HepG2 (cell line): ENCODE results near the gene LDLRAD4. TPM values are rescaled to one million over a fixed set of nuclear protein-coding genes. Genes with fewer than 3 reads are reported as not detected.

Experiments used
- ATAC-seq: fragments of 200-7000 bp; cut with Tn5 transposase; 3 replicates; pipeline ENCODE4 v1.9.1; 2020; ENCODE audit warnings: mild to moderate bottlenecking, moderate library complexity
- BruUV-seq: library from RNA; stranded (reverse); fragments of 400-500 nt; replicated peaks from 2 replicates; lab custom pipeline; 2021; lab: Mats Ljungman, UMichigan
- CTCF ChIA-PET: fragments of 300-600 bp; formaldehyde crosslinking; extraction: SDS; loops from one replicate; lab custom pipeline; 2021; ENCODE audit warnings: low total read pairs, inconsistent platforms, low intra/inter-chr PET ratio; lab: Yijun Ruan, JAX
- POLR2A ChIA-PET: fragments of 350-600 bp; sonication (Branson Sonifier 250); formaldehyde crosslinking; loops from one replicate; lab custom pipeline; 2020; ENCODE audit warnings: antibody characterized with exemption, inconsistent platforms; lab: Yijun Ruan, JAX
- DNase-seq: peaks from one replicate; pipeline ENCODE4 v3.0.0-alpha.2; 2015; ENCODE audit warnings: low spot score
- FAIRE-seq: peaks from 3 replicates; lab custom pipeline; 2011; peaks lifted over from hg19 to GRCh38; lab: Jason Lieb, UNC
- H2AFZ ChIP-seq: one replicate; pipeline ENCODE4 v1.6.1; 2011; ENCODE audit warnings: low read length, inconsistent platforms
- H3K27ac ChIP-seq: fragments of 300-600 bp; 3 replicates; pipeline ENCODE4 v1.8.0; 2011; ENCODE audit warnings: mixed run types, mild to moderate bottlenecking, mixed read lengths, low read length, inconsistent platforms; ENCODE audit not compliant: insufficient read depth; ENCODE audit errors: extremely low read length
- H3K27me3 ChIP-seq, 2 experiments: fragments of 200-600 bp in 1 of 2; 2 replicates in 1 of 2; 3 replicates in 1 of 2; pipeline versions ENCODE4 v1.6.0 to v1.8.0; 2011; ENCODE audit warnings: low read length in 2 of 2, mild to moderate bottlenecking in 2 of 2, moderate library complexity in 2 of 2, inconsistent platforms in 1 of 2; ENCODE audit not compliant: insufficient read depth in 2 of 2, control insufficient read depth in 1 of 2
- H3K36me3 ChIP-seq, 2 experiments: fragments of 200-600 bp in 1 of 2; replicated peaks in 1 of 2; 2 replicates in 1 of 2; 3 replicates in 1 of 2; pipeline versions ENCODE4 v1.5.1 to v1.8.0; 2011; ENCODE audit warnings: low read length in 2 of 2, inconsistent platforms in 1 of 2; ENCODE audit not compliant: insufficient read depth in 2 of 2, control insufficient read depth in 1 of 2
- H3K4me1 ChIP-seq: 2 replicates; pipeline ENCODE4 v1.5.1; 2012; ENCODE audit warnings: low read length, inconsistent platforms; ENCODE audit not compliant: insufficient read depth
- H3K4me2 ChIP-seq: 2 replicates; pipeline ENCODE4 v1.6.0; 2011; ENCODE audit warnings: low read depth, low read length, inconsistent platforms
- H3K4me3 ChIP-seq, 3 experiments: fragments of 200-600 bp in 1 of 3; sonication (generic), shearing (Covaris generic) in 1 of 3; replicated peaks in 1 of 3; 2 replicates each; pipeline ENCODE4 v1.5.1; 2011 to 2016; ENCODE audit warnings: low read length in 3 of 3, inconsistent platforms in 2 of 3, low read depth in 2 of 3, mild to moderate bottlenecking in 2 of 3, control low read depth in 1 of 3, mixed read lengths in 1 of 3; ENCODE audit not compliant: insufficient read depth in 1 of 3
- H3K79me2 ChIP-seq: one replicate; pipeline ENCODE4 v1.6.1; 2011; ENCODE audit warnings: low read length, inconsistent platforms; ENCODE audit not compliant: insufficient read depth
- H3K9ac ChIP-seq: 2 replicates; pipeline ENCODE4 v1.6.0; 2011; ENCODE audit warnings: mild to moderate bottlenecking, low read depth, low read length, inconsistent platforms; ENCODE audit not compliant: insufficient read depth
- H3K9me3 ChIP-seq: 2 replicates; pipeline ENCODE4 v1.5.1; 2012; ENCODE audit warnings: mild to moderate bottlenecking, low read length
- H4K20me1 ChIP-seq: 2 replicates; pipeline ENCODE4 v1.6.0; 2011; ENCODE audit warnings: inconsistent platforms, mild to moderate bottlenecking, low read length, moderate library complexity; ENCODE audit not compliant: insufficient read depth
- ATF1 ChIP-seq: IDR thresholded peaks from 2 replicates; pipeline ENCODE4 v1.6.1; 2016; ENCODE audit warnings: mild to moderate bottlenecking, control low read depth
- CBFB ChIP-seq: sonication (generic); formaldehyde crosslinking; IDR thresholded peaks from 2 replicates; pipeline ENCODE4 v1.4.0; 2020; ENCODE audit warnings: missing genetic modification reagents
- CREB1 ChIP-seq, 2 experiments: fragments of 450-650 bp in 1 of 2; IDR thresholded peaks; 2 replicates each; pipeline ENCODE4 v1.6.1; 2016 to 2017; ENCODE audit warnings: control low read depth in 1 of 2, mild to moderate bottlenecking in 1 of 2, missing compliant biosample characterization in 1 of 2, missing genetic modification characterization in 1 of 2
- FOXA1 ChIP-seq, 2 experiments: fragments of 450-650 bp in 1 of 2; sonication (generic) in 1 of 2; formaldehyde crosslinking in 1 of 2; IDR thresholded peaks; 2 replicates each; pipeline versions ENCODE4 v1.4.0 to v1.6.1; 2016 to 2020; ENCODE audit warnings: missing genetic modification reagents in 1 of 2
- FOXK2 ChIP-seq: fragments of 450-650 bp; IDR thresholded peaks from 2 replicates; pipeline ENCODE4 v1.6.1; 2016
- KDM2A ChIP-seq: sonication (generic); formaldehyde crosslinking; IDR thresholded peaks from 2 replicates; pipeline ENCODE4 v1.4.0; 2020; ENCODE audit warnings: low read depth, missing genetic modification reagents, borderline replicate concordance
- MXD4 ChIP-seq: IDR thresholded peaks from 2 replicates; pipeline ENCODE4 v1.6.1; 2016; ENCODE audit warnings: mild to moderate bottlenecking, missing biosample characterization, missing genetic modification reagents
- SAP130 ChIP-seq: IDR thresholded peaks from 2 replicates; pipeline ENCODE4 v1.6.1; 2016; ENCODE audit warnings: low read depth
- SATB2 ChIP-seq: sonication (generic); formaldehyde crosslinking; IDR thresholded peaks from 2 replicates; pipeline ENCODE4 v1.5.0; 2020; ENCODE audit warnings: missing genetic modification reagents
- ZNF256 ChIP-seq: sonication (generic); formaldehyde crosslinking; conservative IDR thresholded peaks from 2 replicates; pipeline ENCODE4 v1.4.0; 2020; ENCODE audit warnings: missing genetic modification reagents
- ZNF34 ChIP-seq: sonication (generic); formaldehyde crosslinking; IDR thresholded peaks from 2 replicates; pipeline ENCODE4 v1.4.0; 2020; ENCODE audit warnings: mild to moderate bottlenecking, missing genetic modification reagents, borderline replicate concordance
- ZNF546 ChIP-seq: sonication (generic); formaldehyde crosslinking; conservative IDR thresholded peaks from 2 replicates; pipeline ENCODE4 v1.8.1; 2023; ENCODE audit warnings: mild to moderate bottlenecking, missing genetic modification reagents
- ZNF878 ChIP-seq: sonication (generic); formaldehyde crosslinking; IDR thresholded peaks from 2 replicates; pipeline ENCODE4 v1.8.1; 2023; ENCODE audit warnings: mild to moderate bottlenecking, missing genetic modification reagents, moderate library complexity
- WGBS: methylation state at CpG from one replicate; pipeline ENCODE4 v1.1.6; 2017; ENCODE audit warnings: low lambda C conversion rate; 5-methylcytosine and 5-hydroxymethylcytosine counted together
- in situ Hi-C: cut with HindIII; loops from 2 replicates; pipeline ENCODE4 v1.10.0; 2017; ENCODE audit warnings: low pct_unique_long_range_greater_than_20kb; ENCODE audit not compliant: extremely low pct_ligation_motif_present
- intact Hi-C: fragments of 100-400 bp; cut with micrococcal nuclease; formaldehyde crosslinking; loops from one replicate; pipeline ENCODE4 v1.10.0; 2022; ENCODE audit not compliant: unreplicated experiment
- polyA plus RNA-seq, 8 experiments: library from polyadenylated mRNA; depleted of rRNA in 3 of 8; stranded (reverse) in 7 of 8; unstranded in 1 of 8; fragments of >200 nt; fragmentation: Illumina TruSeq in 4 of 8; extraction: Trizol in 4 of 8; gene quantifications; 2 replicates each; pipeline versions ENCODE4 v1.2.1 to v1.2.3, GENCODE V29; 2011 to 2016; ENCODE audit warnings: low read depth in 4 of 8, missing spikeins in 1 of 8, mixed read lengths in 1 of 8; ENCODE audit not compliant: insufficient read depth in 1 of 8
- total RNA-seq, 5 experiments: library from RNA; depleted of rRNA; stranded (reverse); fragments of >200 nt; fragmentation: Illumina TruSeq; extraction: Trizol; gene quantifications; 2 replicates each; pipeline ENCODE4 v1.2.3, GENCODE V29; 2016; ENCODE audit warnings: low read depth in 1 of 5
- TF ChIP-seq, protein P1 (sequence below): IDR thresholded peaks from 2 replicates; pipeline ENCODE4 v1.6.1; 2016; ENCODE audit warnings: control low read depth
- TF ChIP-seq, protein P2 (sequence below): sonication (generic); formaldehyde crosslinking; IDR thresholded peaks from 2 replicates; pipeline ENCODE4 v1.5.0; 2020; ENCODE audit warnings: mild to moderate bottlenecking, missing genetic modification reagents
- TF ChIP-seq, protein P3 (sequence below): sonication (generic); formaldehyde crosslinking; IDR thresholded peaks from 2 replicates; pipeline ENCODE4 v1.5.0; 2020; ENCODE audit warnings: mild to moderate bottlenecking, missing genetic modification reagents
- TF ChIP-seq, protein P4 (sequence below): sonication (generic); formaldehyde crosslinking; IDR thresholded peaks from 2 replicates; pipeline ENCODE4 v1.8.0; 2022; ENCODE audit warnings: mild to moderate bottlenecking, missing genetic modification reagents

LDLRAD4 gene
- total and polyA plus RNA-seq, 2 of the 13 experiments (the other 11 are each of a cell fraction or from before 2014, with no cell fraction given): 13.6 to 20.9 TPM

DNA sequence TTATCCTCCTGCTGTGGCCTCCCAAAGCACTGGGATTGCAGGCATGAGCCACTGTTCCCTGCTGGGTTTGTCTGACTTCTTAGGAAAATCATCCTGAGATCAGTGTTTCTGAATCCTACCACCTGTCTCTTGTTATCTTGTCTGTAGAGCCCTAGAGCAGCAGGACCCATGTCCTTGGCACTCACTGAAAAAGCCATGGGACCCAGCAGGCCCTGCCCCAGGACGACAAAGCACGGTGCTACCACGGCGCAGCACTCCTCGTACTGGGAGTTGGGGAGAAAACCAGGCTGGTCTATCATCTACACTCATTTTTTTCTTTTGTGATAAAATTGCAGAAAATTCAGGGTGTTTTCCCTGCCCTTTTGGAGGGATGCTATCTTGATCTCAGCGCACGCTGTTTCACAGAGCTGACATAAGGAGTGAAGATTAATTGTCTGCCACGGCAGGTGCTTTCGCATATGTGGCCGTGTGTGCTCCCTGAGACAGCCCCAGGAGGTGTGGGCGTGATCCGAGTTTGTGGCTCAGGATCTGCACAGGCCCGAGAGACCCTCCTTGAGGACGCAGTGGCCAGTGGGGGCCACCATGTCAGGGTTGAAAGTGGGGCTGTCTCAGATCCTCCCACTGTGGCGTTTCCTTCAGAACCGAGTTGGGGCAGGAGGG, 179.1 kb downstream of the LDLRAD4 start:
- Histone ChIP-seq H3K4me1 (peaks cover 5% of the 10 kb centered on the region), H3K36me3 (no peaks in the 10 kb centered on the region; a peak in 1 of 5 replicates), H3K79me2 (no peaks in the 10 kb centered on the region), H3K9me3 (no peaks in the 10 kb centered on the region), H3K4me3 (no peak overlapping the region), H3K27me3 (no peaks in the 10 kb centered on the region), H3K9ac (no peak overlapping the region), H3K27ac (no peak overlapping the region), H2AFZ (no peak overlapping the region), H3K4me2 (no peak overlapping the region), H4K20me1 (no peaks in the 10 kb centered on the region)
- DNase-seq (no peak), FAIRE-seq (no peak), ATAC-seq (no peak)
- BruUV-seq: no TSS peak
- ChIA-PET CTCF (no interaction called here), POLR2A (no interaction called here)
- TF ChIP-seq ZNF34 (CRISPR knock-in tag): no peak
- TF ChIP-seq ATF1: no peak
- TF ChIP-seq, protein P1, sequence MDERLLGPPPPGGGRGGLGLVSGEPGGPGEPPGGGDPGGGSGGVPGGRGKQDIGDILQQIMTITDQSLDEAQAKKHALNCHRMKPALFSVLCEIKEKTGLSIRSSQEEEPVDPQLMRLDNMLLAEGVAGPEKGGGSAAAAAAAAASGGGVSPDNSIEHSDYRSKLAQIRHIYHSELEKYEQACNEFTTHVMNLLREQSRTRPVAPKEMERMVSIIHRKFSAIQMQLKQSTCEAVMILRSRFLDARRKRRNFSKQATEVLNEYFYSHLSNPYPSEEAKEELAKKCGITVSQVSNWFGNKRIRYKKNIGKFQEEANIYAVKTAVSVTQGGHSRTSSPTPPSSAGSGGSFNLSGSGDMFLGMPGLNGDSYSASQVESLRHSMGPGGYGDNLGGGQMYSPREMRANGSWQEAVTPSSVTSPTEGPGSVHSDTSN (CRISPR knock-in tag): no peak
- TF ChIP-seq, protein P2, sequence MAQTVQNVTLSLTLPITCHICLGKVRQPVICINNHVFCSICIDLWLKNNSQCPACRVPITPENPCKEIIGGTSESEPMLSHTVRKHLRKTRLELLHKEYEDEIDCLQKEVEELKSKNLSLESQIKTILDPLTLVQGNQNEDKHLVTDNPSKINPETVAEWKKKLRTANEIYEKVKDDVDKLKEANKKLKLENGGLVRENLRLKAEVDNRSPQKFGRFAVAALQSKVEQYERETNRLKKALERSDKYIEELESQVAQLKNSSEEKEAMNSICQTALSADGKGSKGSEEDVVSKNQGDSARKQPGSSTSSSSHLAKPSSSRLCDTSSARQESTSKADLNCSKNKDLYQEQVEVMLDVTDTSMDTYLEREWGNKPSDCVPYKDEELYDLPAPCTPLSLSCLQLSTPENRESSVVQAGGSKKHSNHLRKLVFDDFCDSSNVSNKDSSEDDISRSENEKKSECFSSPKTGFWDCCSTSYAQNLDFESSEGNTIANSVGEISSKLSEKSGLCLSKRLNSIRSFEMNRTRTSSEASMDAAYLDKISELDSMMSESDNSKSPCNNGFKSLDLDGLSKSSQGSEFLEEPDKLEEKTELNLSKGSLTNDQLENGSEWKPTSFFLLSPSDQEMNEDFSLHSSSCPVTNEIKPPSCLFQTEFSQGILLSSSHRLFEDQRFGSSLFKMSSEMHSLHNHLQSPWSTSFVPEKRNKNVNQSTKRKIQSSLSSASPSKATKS (CRISPR knock-in tag): no peak
- no peak for TF ChIP-seq SATB2 (CRISPR knock-in tag)
- no peak for TF ChIP-seq CREB1 (IDR thresholded peaks at IDR 0.05)
- no peak for TF ChIP-seq CREB1 (CRISPR knock-in tag; IDR thresholded peaks at IDR 0.05)
- no peak for TF ChIP-seq KDM2A (CRISPR knock-in tag)
- no peak for TF ChIP-seq FOXA1 (IDR thresholded peaks at IDR 0.05)
- TF ChIP-seq FOXA1 (CRISPR knock-in tag; IDR thresholded peaks at IDR 0.05): no peak
- no peak for TF ChIP-seq ZNF546 (CRISPR knock-in tag)
- TF ChIP-seq CBFB (CRISPR knock-in tag): no peak
- no peak for TF ChIP-seq ZNF256 (CRISPR knock-in tag)
- TF ChIP-seq SAP130 (CRISPR knock-in tag): no peak
- TF ChIP-seq ZNF878: no peak
- TF ChIP-seq, protein P3, sequence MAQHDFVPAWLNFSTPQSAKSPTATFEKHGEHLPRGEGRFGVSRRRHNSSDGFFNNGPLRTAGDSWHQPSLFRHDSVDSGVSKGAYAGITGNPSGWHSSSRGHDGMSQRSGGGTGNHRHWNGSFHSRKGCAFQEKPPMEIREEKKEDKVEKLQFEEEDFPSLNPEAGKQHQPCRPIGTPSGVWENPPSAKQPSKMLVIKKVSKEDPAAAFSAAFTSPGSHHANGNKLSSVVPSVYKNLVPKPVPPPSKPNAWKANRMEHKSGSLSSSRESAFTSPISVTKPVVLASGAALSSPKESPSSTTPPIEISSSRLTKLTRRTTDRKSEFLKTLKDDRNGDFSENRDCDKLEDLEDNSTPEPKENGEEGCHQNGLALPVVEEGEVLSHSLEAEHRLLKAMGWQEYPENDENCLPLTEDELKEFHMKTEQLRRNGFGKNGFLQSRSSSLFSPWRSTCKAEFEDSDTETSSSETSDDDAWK: no peak
- TF ChIP-seq MXD4 (CRISPR knock-in tag): no peak
- no peak for TF ChIP-seq FOXK2
- TF ChIP-seq, protein P4, sequence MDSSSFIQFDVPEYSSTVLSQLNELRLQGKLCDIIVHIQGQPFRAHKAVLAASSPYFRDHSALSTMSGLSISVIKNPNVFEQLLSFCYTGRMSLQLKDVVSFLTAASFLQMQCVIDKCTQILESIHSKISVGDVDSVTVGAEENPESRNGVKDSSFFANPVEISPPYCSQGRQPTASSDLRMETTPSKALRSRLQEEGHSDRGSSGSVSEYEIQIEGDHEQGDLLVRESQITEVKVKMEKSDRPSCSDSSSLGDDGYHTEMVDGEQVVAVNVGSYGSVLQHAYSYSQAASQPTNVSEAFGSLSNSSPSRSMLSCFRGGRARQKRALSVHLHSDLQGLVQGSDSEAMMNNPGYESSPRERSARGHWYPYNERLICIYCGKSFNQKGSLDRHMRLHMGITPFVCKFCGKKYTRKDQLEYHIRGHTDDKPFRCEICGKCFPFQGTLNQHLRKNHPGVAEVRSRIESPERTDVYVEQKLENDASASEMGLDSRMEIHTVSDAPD (CRISPR knock-in tag): no peak
- intact Hi-C loops: no loop called here
- whole genome bisulfite sequencing: 98% methylated on average over 16 of the region's 16 CpGs
- in situ Hi-C loops: no loop called here
